ENCODE data around the gene SLC37A1.

Gene SLC37A1

DNA sequence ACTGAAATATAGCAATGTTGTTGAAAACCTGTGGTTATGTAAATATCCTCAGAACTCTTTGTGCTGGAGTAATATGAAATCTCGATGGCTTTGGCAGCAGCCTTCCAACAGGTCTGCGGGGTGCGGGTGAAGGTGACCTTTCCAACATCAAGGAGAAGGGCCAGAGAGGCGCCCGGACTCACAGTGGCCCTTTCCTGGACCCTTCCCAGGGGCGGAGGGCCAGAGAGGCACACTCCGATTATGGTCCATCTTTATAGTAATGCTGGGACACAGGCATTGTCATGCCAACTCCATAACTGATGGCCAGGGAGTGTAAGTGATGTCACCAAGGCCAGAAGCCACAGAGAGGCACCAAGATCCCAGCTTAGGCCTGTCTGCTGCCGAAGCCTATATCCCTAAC, 18.1 kb downstream of the SLC37A1 start:
- DNase-seq, result no peak

DNA sequence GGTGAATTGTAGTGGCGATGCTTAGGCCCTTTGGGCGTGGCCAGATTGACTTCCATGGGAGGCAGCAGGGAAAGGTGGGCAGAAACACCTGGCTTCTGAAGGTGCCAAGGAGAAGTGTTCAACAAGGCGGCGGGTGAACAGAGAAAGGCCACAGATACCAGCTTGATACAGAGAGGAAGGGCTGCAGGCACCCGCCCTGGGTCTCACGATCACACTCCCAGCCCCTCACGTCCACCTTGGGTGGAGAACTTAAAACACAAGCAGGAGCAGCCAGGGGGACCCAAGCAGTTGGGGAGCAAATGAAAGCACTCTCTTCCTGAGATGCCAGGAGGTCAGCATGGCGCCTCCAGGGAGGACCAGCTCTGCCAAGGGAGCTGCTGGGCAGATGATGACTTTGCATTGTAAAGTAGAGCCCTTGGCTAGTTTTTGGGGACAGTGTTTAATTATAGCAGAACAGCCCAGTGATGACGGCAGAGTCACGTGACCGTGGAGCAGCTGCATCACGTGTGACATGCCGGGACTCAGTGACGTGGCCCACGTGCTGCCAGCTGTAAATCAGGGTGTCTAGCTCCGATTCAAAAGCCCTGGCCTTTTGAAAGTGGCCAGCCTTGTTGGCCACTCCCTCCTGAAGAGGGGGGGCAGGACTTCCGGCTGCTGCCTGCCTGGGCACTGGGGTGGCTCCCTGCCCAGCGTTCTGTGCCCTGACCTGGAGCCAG, 19.0 kb downstream of the SLC37A1 start:
- no peak for DNase-seq

DNA sequence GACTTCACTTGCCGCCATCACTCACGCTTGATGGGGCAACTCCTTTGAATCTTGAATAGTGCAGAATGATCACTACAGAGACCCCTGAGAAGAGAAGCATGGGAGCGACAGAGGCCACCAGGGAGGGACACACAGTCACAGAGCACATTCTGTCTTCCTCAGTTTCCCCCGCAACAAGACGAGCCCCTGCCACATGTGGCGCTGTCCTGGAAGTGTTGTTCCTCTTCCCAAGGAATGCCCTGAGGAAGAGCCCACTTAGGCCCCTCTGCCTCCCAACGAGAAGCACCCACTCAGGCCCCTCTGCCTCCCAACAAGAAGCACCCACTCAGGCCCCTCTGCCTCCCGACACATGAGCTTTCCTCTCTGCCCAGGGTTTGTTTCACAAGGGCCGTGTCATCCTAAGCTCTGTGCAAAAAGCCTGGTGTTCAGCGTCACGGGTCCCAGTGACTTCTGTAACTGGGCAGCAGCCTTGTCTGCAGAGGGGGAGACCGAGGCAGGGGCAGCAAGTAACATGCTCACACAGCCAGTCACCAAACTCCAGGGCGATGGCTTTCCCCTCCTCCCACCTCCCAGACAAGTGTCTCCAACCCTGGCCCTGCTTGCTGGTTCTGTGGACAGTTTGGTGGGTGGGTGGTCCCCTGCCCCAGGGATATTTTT, 19.8 kb downstream of the SLC37A1 start:
- DNase-seq, result no peak

DNA sequence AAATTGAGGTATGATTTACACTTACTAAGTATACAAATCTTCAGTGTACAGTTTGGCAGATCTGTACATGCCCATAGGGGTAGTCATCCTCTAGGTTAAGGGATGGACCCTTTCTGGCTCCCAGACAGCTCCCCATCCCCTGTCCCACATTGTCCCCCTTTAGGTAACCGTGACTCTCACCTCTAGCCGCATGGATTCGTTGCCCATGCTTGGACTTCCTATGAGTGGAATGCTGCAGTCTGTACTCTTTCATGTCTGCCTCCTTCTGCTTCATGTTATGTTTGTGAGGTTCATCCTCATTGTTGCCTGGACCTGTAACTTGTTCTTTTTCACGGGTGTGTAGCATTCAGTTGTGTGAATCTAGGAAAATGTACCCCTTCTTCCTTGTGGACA, 20.3 kb downstream of the SLC37A1 start:
- DNase-seq, result no peak

GRCh38 chr21:42534421-42535378, 21.0 kb downstream of the SLC37A1 start:
- no peak for DNase-seq

GRCh38 chr21:42535602-42536171, 22.0 kb downstream of the SLC37A1 start:
- no peak for DNase-seq

DNA sequence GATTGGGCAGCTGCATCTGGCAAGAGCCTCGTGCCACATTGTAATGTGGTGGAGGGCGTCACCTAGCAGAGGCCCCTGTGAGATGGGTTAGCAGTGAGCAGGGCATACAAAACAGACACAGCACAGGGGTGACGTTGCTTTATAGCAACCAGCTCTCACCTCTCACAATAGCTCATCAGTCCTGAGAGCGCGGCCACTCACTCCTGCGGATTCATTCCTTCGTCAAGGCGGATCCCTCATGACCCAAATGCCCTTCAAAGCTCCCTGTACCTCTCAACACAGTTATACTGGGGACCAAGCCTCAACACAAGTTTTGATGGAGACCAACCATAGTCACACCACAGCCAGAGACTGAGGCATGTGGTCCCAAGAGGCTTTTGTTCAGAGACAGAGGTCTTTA, 22.9 kb downstream of the SLC37A1 start:
- DNase-seq, result no peak

- DNase-seq, result no peak
These were observed 23.6 kb downstream of the SLC37A1 start for GRCh38 chr21:42537106-42537742.

DNA sequence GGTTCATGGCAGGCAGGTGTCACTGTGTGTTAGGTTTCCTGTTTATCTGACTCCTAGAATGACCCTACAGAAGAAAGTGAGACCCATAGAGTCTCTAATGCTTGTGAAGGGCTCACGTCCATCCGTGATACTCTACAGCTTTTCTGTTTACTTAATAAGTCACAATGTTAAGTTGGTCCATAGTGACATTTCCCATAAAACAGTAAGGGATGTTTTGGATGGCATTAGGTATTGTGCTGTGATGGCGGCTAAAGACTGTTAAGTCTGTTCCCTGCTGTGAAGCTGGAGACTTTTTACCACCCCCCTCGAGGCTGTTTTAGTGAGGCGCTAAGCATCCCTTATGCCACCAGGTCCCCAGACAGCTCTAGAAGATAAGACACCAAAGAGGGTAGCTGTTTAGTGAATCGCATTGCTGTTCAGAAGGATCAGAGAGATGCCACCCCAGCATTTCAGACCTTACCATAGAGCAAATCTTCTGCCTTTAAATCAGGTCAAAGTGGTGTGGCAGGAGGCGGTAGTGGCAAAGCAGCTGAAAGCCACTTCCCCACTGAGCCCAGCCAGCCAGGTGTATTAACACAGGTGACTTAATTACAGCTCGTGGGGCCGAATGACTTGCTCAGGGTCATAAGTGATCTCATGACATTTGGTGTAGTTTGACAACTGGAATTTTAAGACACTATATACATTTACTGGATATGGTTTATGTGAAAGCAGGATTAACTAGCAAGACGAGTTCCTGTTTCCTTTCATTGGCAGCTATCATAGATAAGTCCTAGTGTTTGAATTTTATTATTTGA, 25.0 kb downstream of the SLC37A1 start:
- no peak for DNase-seq

DNA sequence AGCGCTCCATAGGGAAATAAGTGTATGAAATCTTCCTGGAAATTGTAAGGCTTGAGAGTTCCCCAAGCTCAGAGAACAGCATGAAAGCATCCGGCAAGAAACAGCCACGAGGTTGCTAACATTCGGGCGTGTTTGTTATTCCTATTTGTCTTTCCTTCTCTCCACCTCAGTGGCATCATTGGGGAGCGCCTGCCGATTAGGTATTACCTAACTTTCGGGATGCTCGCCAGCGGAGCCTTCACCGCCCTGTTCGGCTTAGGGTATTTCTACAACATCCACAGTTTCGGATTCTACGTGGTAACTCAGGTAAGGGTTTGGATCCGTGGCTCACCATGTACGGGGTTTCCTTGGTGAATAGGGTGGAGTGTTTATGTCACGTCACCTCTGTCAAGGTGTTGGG, 25.7 kb downstream of the SLC37A1 start:
- no peak for DNase-seq

DNA sequence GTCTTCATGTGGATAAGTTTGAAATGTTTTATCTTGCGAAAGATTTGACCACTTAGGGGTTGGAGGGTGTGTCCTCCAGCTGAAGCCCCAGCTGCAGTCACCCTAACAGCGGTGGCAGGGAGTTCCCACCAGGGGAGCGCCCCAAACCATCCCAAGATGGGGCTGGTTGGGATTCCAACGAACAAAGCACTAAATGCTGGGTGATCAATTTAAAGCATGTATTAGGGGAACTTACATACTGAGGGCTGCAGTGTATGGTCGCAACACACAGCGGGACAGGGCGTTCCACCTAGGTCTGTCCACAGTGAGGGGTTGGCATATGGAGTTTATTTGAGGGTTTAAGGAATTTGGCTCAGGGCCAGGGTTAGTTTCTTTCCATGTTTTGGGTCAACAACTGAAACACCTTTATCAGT, 26.3 kb downstream of the SLC37A1 start:
- DNase-seq, result no peak

DNA sequence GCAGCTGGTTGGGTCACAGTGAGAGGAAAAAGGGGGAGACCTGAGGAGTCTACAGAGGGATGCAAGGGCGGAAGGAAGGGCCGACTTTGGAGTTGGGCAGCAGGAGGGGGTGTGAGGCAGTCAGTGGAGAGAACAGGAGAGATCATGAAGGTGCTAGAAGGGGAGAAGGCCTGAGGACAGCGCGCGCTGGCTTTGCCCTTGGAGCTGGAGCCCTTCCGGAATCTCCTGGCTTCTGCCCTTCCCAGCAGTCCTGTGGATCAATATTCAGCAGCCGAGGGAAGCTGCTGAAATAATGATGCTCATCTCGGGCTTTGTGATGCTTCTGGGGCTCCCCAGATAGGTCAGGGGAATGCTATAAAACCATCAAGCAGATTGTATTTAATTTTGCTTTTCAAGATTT, 26.7 kb downstream of the SLC37A1 start:
- DNase-seq, result no peak

DNA sequence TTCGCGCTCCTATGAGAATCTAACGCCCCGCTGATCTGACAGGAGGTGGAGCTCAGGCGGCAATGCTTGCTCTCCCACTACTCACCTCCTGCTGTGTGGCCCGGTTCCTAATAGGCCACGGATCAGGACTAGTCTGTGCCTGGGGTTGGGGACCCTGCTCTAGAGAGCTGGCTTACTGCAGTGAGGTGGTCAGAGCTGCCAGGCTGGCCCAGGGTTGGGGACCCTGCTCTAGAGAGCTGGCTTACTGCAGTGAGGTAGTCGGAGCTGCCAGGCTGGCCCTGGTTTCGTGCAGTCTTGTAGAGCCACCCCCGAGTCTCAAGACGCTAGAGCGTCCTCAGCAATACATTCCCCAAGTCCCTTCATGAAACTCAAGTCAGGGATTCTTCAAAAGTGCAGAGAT, 27.5 kb downstream of the SLC37A1 start:
- DNase-seq, result no peak

DNA sequence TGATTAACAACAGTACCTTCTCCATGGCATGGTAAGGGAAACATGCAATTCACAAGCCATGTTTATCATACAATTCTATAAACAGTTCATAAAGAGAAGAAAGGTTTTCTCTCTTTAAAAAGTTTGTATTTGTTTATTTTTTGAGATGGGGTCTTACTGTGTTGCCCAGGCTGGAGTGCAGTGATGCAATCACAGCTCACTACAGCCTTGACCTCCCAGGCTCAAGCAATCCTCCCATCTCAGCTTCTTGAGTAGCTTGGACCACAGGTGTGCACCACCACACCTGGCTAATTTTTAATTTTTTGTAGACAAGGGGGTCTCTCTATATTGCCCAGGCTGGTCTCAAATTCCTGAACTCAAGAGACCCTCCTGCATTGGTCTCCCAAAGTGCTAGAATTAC, 28.0 kb downstream of the SLC37A1 start:
- no peak for DNase-seq

GRCh38 chr21:42542196-42542595, 28.5 kb downstream of the SLC37A1 start:
- no peak for DNase-seq

DNA sequence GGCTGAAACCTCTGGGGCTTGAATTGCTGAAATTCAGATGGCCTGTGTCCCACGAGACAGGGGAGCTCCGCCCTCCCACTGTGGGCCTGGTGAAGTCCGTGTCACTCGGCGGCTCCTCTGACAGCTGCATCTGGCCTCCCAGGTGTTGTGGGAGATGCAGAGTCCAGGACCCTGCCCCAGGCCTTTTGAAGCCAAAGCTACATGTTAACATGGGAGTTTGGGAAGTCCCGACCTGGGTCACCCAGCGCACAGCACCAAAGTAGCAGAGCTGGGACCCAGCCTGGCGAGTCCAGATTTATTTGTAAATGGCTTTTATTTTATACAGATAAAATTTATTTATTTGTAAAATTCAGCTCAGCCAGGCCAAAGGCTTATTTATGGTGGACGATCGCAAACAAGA, 28.9 kb downstream of the SLC37A1 start:
- no peak for DNase-seq

DNA sequence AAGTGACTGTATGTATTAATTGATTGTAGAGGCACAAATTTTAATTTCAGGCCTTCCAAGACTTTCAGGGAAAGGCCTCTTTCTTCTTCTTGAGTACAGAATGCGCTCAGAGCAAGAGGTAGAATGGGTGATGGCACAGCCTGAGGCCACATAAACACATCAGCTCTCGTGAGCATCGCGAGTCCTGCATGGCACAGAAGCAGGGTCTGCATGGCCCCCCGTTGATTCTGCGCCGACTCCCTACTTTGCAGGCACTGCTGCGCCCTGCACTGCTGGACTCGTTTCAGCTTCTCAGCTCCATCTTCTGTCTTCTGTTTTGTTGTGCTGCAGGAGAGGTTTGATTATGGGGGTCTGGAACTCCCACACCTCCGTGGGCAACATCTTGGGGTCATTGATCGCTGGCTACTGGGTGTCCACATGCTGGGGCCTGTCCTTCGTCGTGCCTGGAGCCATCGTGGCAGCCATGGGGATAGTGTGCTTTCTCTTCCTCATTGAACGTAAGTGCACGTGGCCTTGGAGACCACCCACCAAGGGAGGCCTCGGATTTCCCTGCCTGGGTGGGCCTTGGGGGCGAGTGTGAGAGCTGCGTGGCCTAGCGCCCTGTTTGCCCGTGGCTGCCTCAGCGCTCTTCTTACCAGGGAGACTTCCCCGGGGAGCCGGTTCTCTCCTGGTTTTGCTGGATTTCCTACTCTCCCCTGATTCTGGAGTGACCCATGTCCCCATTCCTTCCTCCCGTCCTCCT, 29.6 kb downstream of the SLC37A1 start:
- no peak for DNase-seq

- no peak for DNase-seq
These were observed 30.9 kb downstream of the SLC37A1 start for GRCh38 chr21:42544544-42544943.

DNA sequence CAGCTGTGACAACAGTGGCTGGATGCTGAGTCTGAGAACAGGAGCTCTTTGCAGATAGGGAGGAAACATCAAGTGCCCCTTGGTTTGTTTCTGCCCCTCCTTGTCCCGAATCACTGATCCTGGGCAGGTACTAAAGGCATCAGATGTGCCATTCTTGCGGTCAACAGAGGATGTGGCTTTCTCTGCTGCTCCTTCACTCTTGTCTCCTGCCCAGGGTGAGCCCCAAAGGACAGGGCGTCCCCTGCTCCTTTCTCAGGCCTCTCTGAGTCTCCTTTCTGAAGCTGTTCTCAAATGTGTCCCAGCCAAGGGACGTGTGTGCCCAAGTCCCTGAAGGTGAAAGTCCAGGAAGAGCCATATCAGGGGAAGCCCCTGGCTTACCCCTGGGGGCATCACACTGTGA, 31.7 kb downstream of the SLC37A1 start:
- DNase-seq, result no peak

GRCh38 chr21:42545745-42546144, 32.1 kb downstream of the SLC37A1 start:
- DNase-seq, result no peak

DNA sequence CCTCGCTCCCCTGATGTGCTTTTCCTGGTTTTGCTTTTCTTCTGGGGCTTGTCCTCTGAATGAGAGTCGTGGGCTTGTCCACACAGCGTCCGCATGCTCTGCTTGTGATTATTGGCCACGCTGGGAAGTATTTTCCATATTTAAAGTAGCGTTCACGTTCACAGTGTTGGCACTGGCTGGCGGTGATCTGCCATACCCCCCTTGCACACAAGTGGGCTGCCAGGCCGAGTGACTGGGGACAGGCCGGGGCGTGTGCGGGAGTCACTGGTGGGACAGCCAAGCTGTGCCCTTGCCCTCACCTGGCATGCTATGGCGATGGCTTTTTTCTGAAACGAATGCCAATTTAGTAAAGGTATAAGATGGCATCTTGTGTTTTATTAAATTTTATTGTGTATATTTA, 32.8 kb downstream of the SLC37A1 start:
- no peak for DNase-seq
